Loucy (cell line): Measurements from ENCODE around the gene RBM28.

Source experiments
- H2AFZ ChIP-seq: fragments of 200-600 bp; sonication (generic); 2 replicates; pipeline ENCODE4 v1.6.0; 2016; ENCODE audit warnings: antibody characterized with exemption, mild to moderate bottlenecking, low read length, moderate library complexity
- H3F3A ChIP-seq: fragments of 200-600 bp; 2 replicates; pipeline ENCODE4 v1.6.0; 2016; ENCODE audit warnings: antibody characterized with exemption, low read depth, mild to moderate bottlenecking
- H3K27me3 ChIP-seq: fragments of 200-600 bp; sonication (generic); 2 replicates; pipeline ENCODE4 v1.6.1; 2014; ENCODE audit warnings: low read length, mild to moderate bottlenecking; ENCODE audit not compliant: insufficient read depth, poor library complexity, severe bottlenecking
- H3K36me3 ChIP-seq: fragments of 200-600 bp; sonication (generic); 2 replicates; pipeline ENCODE4 v1.6.1; 2016; ENCODE audit warnings: low read length; ENCODE audit not compliant: insufficient read depth
- H3K4me1 ChIP-seq: fragments of 200-600 bp; sonication (generic); 2 replicates; pipeline ENCODE4 v1.5.1; 2014; ENCODE audit warnings: low read length, mild to moderate bottlenecking; ENCODE audit not compliant: insufficient read depth, poor library complexity, severe bottlenecking
- H3K4me2 ChIP-seq: fragments of 200-600 bp; sonication (generic); 2 replicates; pipeline ENCODE4 v1.6.0; 2014; ENCODE audit warnings: antibody characterized with exemption, low read length, low read depth, mild to moderate bottlenecking; ENCODE audit not compliant: poor library complexity, severe bottlenecking
- H3K4me3 ChIP-seq: fragments of 200-600 bp; sonication (generic); 2 replicates; pipeline ENCODE4 v1.5.1; 2014; ENCODE audit warnings: low read length, mild to moderate bottlenecking, mixed read lengths; ENCODE audit not compliant: poor library complexity, severe bottlenecking
- H3K79me2 ChIP-seq: fragments of 200-600 bp; sonication (generic); 2 replicates; pipeline ENCODE4 v1.6.1; 2014; ENCODE audit warnings: low read length; ENCODE audit not compliant: insufficient read depth
- H3K9ac ChIP-seq: fragments of 200-600 bp; sonication (generic); 2 replicates; pipeline ENCODE4 v1.6.0; 2014; ENCODE audit warnings: mild to moderate bottlenecking, low read depth, low read length, moderate library complexity; ENCODE audit not compliant: poor library complexity, severe bottlenecking
- H3K9me2 ChIP-seq: fragments of 200-600 bp; sonication (generic); replicated peaks from 2 replicates; pipeline ENCODE4 v1.6.1; 2016; ENCODE audit warnings: low read depth, low read length, mixed read lengths
- H3K9me3 ChIP-seq: fragments of 200-600 bp; sonication (generic); 2 replicates; pipeline ENCODE4 v1.6.1; 2014; ENCODE audit warnings: mild to moderate bottlenecking, antibody characterized with exemption, low read length, low read depth; ENCODE audit not compliant: insufficient read depth
- H4K20me1 ChIP-seq: fragments of 200-600 bp; sonication (generic); 2 replicates; pipeline ENCODE4 v1.6.0; 2014; ENCODE audit warnings: antibody characterized with exemption, low read length, mild to moderate bottlenecking; ENCODE audit not compliant: insufficient read depth, poor library complexity, severe bottlenecking
- CTCF ChIP-seq: fragments of 200-600 bp; sonication (generic); conservative IDR thresholded peaks from 2 replicates; pipeline ENCODE4 v1.5.1; 2014; ENCODE audit warnings: mild to moderate bottlenecking, antibody characterized with exemption, low read length
- EZH2phosphoT487 ChIP-seq: fragments of 200-600 bp; IDR thresholded peaks from 2 replicates; pipeline ENCODE4 v1.6.1; 2018; ENCODE audit warnings: antibody characterized with exemption, mild to moderate bottlenecking, moderate library complexity, borderline replicate concordance

The RBM28 gene

DNA sequence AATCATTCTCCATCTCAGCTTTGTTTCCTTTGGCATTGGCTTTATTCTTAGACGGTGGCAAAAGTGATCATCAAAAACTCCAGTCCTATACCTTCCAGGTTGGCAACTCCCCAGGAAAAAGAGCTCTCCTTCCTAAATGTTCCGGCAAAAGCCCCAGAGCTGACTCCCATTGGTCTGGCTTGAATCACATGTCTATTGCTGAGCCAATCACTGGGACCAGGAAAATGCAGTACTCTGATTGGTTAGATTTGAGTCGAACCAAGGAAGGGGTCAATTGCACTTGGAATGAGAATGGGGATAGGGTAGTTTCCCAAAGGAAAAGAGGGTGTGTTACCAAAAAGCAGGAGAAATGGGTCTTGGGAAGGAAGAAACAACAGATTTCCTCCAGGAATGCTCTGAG lies 80.3 kb downstream of the RBM28 start:
- Histone ChIP-seq H3K4me3 (no peak overlapping the region), H2AFZ (no peak overlapping the region), H3F3A (no peaks in the 10 kb centered on the region), H3K9me2 (no peaks in the 10 kb centered on the region), H4K20me1 (no peaks in the 10 kb centered on the region), H3K4me2 (no peak overlapping the region), H3K9ac (no peak overlapping the region), H3K9me3 (no peaks in the 10 kb centered on the region), H3K79me2 (no peaks in the 10 kb centered on the region), H3K4me1 (peaks cover 7% of the 10 kb centered on the region), H3K36me3 (no peaks in the 10 kb centered on the region), H3K27me3 (no peaks in the 10 kb centered on the region)
- TF ChIP-seq EZH2phosphoT487 (no peak), CTCF (no peak)

- no peaks in the 10 kb centered on the region for H3K36me3 ChIP-seq
- no peak overlapping the region for H3K4me2 ChIP-seq
- no peaks in the 10 kb centered on the region for H3F3A ChIP-seq
- no peak overlapping the region for H2AFZ ChIP-seq
- H3K9ac ChIP-seq: no peak overlapping the region
- H3K9me3 ChIP-seq: no peaks in the 10 kb centered on the region
- H3K27me3 ChIP-seq: no peaks in the 10 kb centered on the region
- H3K4me1 ChIP-seq: peaks cover 7% of the 10 kb centered on the region
- no peaks in the 10 kb centered on the region for H3K9me2 ChIP-seq
- H4K20me1 ChIP-seq: no peaks in the 10 kb centered on the region
- no peak for TF ChIP-seq CTCF
- H3K79me2 ChIP-seq: no peaks in the 10 kb centered on the region
- no peak overlapping the region for H3K4me3 ChIP-seq
These were observed 81.3 kb downstream of the RBM28 start for GRCh38 chr7:128262273-128263028.

- no peaks in the 10 kb centered on the region for H3K36me3 ChIP-seq
- no peak overlapping the region for H2AFZ ChIP-seq
- no peaks in the 10 kb centered on the region for H3F3A ChIP-seq
- TF ChIP-seq CTCF (no peak), EZH2phosphoT487 (no peak)
- no peaks in the 10 kb centered on the region for H3K79me2 ChIP-seq
- H3K4me2 ChIP-seq: no peak overlapping the region
- no peak overlapping the region for H3K4me3 ChIP-seq
- no peaks in the 10 kb centered on the region for H4K20me1 ChIP-seq
- H3K9ac ChIP-seq: no peak overlapping the region
- no peaks in the 10 kb centered on the region for H3K9me3 ChIP-seq
- peaks cover 7% of the 10 kb centered on the region for H3K4me1 ChIP-seq
- no peaks in the 10 kb centered on the region for H3K27me3 ChIP-seq
- no peaks in the 10 kb centered on the region for H3K9me2 ChIP-seq
These were observed 83.5 kb downstream of the RBM28 start for GRCh38 chr7:128260069-128260795.
